ENCODE results near the gene BTBD19.

BTBD19 gene

DNA sequence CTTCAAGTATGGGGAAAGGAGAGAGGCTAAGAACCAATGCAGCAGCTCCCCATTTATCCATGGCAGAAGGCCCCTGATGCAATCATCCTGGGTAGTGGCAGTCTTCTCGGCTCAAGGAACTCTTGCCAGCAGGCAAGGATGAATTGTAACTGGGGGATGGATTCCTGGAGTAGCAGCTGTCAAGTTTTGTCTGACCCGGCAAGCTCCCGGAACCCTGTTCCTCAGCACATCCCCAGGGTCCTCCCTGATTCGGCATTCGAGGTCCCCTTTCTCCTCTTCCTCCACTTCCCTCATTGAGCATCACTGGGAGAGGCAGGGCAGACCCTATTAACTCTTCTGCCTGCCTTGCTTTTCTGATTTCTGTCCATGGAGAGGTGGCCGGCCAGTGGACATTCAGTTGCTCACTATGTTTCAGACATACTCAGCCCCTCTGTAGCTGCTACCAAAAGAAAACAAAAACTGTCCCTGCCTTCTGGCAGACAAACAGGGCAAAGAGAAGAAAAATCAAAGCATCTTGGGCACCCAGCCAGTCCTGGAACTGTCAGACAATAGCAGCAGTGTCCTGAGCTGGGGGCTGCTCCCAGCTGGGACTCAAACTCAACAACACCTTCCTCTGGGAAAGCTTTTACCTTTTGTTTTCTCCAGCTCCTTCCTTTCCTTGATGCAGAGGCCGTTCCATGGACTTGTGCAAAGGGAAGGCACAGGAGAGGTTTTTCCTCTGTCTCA, 40.3 kb downstream of the BTBD19 start:
- Mint-ChIP-seq H3K27ac (peak overlapping the region in 1 of 2 donors; percentile 4), H3K27me3 (no peaks in the 10 kb centered on the region), H3K4me3 (no peak overlapping the region), H3K9me3 (no peaks in the 10 kb centered on the region), H3K4me1 (peaks cover 15% of the 10 kb centered on the region)
- no peak for ATAC-seq
- DNase-seq = no peak

DNA sequence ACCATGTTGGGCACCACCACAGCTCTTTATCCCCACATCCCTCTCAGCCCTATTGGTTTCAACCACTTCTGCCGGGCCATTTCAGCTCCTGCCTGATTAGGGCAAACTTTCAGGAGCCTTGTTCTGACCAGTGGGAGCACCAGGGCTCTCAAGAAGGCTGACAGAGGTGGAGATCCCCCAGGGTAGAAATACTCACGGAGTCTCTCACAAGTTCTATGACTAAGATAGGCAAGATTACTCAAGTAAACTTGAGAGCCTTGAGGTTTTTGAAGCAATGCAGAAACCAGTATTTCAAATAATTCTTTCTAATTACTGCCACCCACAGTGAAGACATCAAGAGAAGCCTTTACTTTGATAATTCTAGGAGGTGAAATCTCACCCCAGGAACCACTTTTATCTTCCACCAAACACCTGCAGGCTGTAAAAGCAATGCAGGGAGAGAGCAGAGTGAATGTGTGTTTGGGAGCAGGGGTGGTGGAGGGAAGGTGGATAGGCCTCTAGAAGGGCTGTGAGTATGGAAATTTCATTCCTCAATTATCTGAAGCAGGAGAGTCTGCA, 41.3 kb downstream of the BTBD19 start:
- ATAC-seq = peak; percentile 80
- peak overlapping the region in 1 of 2 donors; percentile 68 for H3K27ac Mint-ChIP-seq
- H3K27me3 Mint-ChIP-seq = no peaks in the 10 kb centered on the region
- DNase-seq = no peak
- peaks cover 15% of the 10 kb centered on the region for H3K4me1 Mint-ChIP-seq
- no peaks in the 10 kb centered on the region for H3K9me3 Mint-ChIP-seq
- H3K4me3 Mint-ChIP-seq = peak overlapping the region in 1 of 2 donors; percentile 14

DNA sequence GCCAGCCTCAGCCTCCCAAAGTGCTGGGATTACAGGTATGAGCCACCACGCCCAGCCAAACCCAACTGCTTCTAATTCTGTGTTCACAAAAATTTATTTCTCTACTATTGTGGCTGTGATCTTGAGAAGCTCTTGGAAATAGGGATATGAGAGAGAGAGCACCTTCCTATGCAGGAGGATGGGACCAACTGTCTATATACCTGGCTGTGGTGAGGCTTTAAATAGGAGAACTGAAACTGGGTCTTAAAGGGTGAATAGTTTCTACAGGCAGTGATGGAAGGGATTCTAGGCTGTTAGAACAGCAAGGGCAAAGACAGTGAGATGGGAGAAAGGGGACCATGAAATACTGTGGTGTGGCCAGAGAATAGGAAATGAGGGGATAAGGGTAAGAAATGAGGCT, 43.0 kb downstream of the BTBD19 start:
- Mint-ChIP-seq H3K27me3 (no peaks in the 10 kb centered on the region), H3K9me3 (no peaks in the 10 kb centered on the region), H3K4me1 (peaks cover 15% of the 10 kb centered on the region), H3K4me3 (no peak overlapping the region), H3K27ac (peak overlapping the region in 1 of 2 donors; percentile 30)
- ATAC-seq = no peak
- no peak for DNase-seq

DNA sequence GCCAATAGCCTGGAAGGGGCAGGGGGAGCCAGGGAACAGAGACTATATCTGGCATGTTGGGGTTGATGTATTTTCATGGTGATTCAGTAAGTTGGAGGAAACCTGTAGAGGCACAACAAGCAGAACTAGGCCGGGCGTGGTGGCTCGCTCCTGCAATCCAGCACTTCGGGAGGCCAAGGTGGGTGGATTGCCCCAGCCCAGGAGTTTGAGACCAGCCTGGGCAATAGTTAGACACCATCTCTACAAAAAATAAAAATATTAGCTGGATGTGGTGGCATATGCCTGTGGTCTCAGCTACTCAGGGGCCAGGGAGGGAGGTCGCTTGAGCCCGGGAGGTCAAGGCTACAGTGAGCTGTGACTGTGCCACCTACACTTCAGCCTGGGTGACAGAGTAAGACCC, 44.9 kb downstream of the BTBD19 start:
- DNase-seq = no peak
- H3K27ac Mint-ChIP-seq = no peak overlapping the region
- H3K27me3 Mint-ChIP-seq = no peaks in the 10 kb centered on the region
- H3K4me1 Mint-ChIP-seq = peaks cover 15% of the 10 kb centered on the region
- no peak for ATAC-seq
- H3K9me3 Mint-ChIP-seq = no peaks in the 10 kb centered on the region
- no peak overlapping the region for H3K4me3 Mint-ChIP-seq

DNA sequence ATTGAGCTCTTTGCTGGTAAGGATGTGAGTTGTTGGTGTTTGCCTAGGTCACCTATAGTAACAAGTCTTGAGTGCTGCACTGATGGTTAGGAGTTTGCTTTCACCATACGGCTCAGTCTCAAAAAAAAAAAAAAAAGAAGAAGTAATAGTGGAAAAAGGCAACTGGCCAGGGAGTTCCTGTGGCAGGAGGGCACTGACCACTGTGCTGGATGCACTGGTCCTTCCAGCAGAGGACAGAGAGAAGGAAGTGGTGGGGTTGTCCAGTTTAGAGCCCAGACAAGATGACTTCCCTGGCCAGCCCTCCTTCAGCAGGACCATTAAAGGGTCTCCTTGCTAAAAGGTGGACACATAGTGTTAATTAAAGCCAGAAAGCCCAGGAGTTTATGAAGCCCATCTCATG, 46.6 kb downstream of the BTBD19 start:
- Mint-ChIP-seq H3K27ac (no peak overlapping the region), H3K27me3 (no peaks in the 10 kb centered on the region), H3K4me1 (peaks cover 7% of the 10 kb centered on the region), H3K4me3 (no peak overlapping the region), H3K9me3 (no peaks in the 10 kb centered on the region)
- ATAC-seq = no peak
- no peak for DNase-seq

DNA sequence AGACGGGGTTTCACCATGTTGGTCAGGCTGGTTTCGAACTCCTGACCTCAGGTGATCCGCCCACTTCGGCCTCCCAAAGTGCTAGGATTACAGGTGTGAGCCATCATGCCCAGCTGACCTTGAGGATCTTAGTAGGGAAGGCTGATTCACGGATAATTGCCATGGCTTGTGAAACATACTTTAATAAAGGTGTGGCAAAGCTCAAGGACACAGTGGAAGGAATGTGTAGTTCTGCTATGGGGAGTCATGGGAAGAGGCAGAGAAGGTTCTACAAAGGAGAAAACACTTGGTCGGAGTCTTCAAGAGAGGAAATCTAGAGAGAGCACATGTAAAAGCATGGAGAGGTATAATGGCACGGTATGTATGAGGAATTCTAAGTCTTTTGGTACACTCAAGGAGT, 47.4 kb downstream of the BTBD19 start:
- Mint-ChIP-seq H3K9me3 (no peaks in the 10 kb centered on the region), H3K27ac (no peak overlapping the region), H3K4me3 (no peak overlapping the region), H3K4me1 (no peaks in the 10 kb centered on the region), H3K27me3 (no peaks in the 10 kb centered on the region)
- ATAC-seq = no peak
- no peak for DNase-seq

DNA sequence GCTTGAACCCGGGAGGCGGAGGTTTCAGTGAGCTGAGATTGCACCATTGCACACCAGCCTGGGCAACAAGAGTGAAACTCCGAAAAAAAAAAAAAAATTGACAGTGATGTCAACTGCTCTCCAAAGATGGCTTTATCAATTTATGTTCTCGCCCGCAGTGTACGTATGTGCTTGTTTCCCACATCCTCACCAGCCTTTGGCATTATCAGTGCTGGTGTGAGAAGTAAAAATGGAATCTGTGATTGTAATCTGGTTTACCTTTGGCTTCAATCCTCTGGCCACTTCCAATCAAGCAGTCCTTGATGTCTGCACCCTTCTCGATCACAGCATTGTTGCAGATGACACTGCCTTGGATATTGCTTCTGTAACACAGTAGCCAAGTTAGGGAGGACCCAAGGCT, 49.1 kb downstream of the BTBD19 start:
- Mint-ChIP-seq H3K27me3 (no peaks in the 10 kb centered on the region), H3K9me3 (no peaks in the 10 kb centered on the region), H3K27ac (no peak overlapping the region), H3K4me1 (no peaks in the 10 kb centered on the region), H3K4me3 (no peak overlapping the region)
- ATAC-seq = no peak
- DNase-seq = no peak

DNA sequence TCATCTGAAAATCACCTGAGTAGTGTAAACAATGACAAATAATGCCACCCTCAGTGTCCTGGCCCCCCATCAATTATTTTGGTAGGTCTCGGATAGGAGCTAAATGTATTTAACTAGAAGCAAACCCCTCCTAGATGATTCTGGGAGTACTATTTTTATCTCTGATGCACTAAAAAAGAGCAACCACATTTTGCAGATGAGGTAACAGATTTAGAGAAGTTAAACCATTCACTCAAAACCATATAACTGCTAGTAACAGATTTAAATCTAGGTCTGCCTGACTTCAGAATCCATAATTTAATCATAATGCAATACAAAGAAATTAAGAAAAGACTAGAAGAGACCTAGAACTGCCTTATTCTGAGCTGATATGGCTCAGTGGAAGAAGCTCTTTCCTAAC, 52.0 kb downstream of the BTBD19 start:
- no peaks in the 10 kb centered on the region for H3K9me3 Mint-ChIP-seq
- no peaks in the 10 kb centered on the region for H3K27me3 Mint-ChIP-seq
- no peaks in the 10 kb centered on the region for H3K4me1 Mint-ChIP-seq
- ATAC-seq (no peak), DNase-seq (no peak)
- H3K27ac Mint-ChIP-seq = peak overlapping the region in 1 of 2 donors; percentile 69
- no peak overlapping the region for H3K4me3 Mint-ChIP-seq

DNA sequence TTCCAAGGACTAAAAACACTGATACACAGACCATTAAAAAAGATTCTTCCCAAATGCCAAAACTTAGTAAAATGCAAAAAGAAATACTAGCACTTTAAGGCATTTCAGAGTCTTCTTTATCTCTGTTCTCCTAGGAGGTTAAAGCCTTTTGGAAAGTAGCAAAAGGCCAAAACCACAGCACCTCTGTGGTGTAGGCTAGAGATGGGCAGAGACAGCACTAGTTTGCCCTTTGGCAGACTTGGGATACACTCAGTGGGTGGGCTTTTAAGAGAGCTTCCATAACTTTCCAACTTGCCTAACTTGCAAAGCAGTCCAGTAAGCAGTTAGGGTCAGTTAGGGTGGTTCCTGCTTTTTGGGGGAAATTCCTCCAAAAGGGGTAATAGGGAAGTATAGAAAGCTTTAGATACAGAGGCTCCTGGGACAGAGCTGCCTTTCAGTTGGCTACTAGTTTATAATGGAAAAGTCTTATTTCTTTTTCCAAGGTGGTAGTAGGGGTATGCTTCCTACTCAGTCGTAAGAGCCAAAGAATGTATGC, 52.6 kb downstream of the BTBD19 start:
- ATAC-seq = no peak
- no peak overlapping the region for H3K4me3 Mint-ChIP-seq
- H3K4me1 Mint-ChIP-seq = no peaks in the 10 kb centered on the region
- H3K27ac Mint-ChIP-seq = no peak overlapping the region
- no peaks in the 10 kb centered on the region for H3K9me3 Mint-ChIP-seq
- no peak for DNase-seq
- H3K27me3 Mint-ChIP-seq = no peaks in the 10 kb centered on the region

DNA sequence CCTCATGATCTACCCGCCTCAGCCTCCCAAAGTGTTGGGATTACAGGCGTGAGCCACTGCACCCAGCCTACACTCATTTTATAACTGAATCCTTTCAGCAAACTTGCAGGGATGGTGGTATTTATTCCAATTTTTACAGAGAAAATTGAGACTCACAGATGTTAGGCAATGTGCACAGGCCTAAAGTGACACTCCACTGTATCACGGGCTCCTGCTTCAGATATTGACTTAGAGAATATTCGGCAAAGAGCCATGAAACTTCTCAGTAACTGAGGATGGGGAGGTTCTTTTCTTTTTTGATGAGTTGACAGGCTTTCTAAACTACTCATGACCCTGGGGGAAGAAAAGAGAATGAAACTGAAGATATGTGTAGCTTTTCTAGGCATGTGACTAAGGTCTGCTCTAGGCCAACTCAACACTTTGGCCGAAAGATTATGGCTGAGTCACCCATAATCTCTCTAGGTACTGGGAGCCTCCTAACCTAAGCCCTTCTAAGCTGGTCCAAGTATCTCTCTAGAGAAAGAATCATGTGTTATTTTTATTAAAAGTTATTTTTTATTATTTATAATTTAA, 54.6 kb downstream of the BTBD19 start:
- no peak overlapping the region for H3K4me3 Mint-ChIP-seq
- H3K27me3 Mint-ChIP-seq = no peaks in the 10 kb centered on the region
- peak overlapping the region in 1 of 2 donors; percentile 59 for H3K27ac Mint-ChIP-seq
- DNase-seq (no peak), ATAC-seq (no peak)
- H3K4me1 Mint-ChIP-seq = no peaks in the 10 kb centered on the region
- H3K9me3 Mint-ChIP-seq = no peaks in the 10 kb centered on the region
